Glomerular endothelial cell (primary cell): ENCODE measurements around the gene ITPR1. TPM values are rescaled to one million over a fixed set of nuclear protein-coding genes. Genes with fewer than 3 reads are reported as not detected.

Source experiments
- DNase-seq: peaks from one replicate; pipeline ENCODE4 v3.0.0-alpha.2; 2011; ENCODE audit warnings: low read depth, low spot score; ENCODE audit errors: extremely low read depth
- total RNA-seq: library from RNA; depleted of rRNA; stranded (reverse); fragments of >200 nt; gene quantifications from 2 replicates; pipeline ENCODE4 v1.2.3, GENCODE V29; 2015

The ITPR1 gene
- total RNA-seq, 1 donor from 2014 or later, result 12.5 TPM

- no peak for DNase-seq
Measured at GRCh38 chr3:4478261-4478660, 14.9 kb upstream of the ITPR1 start.

- DNase-seq, result no peak
Measured at GRCh38 chr3:4491855-4492207, 1.3 kb upstream of the ITPR1 start.

GRCh38 chr3:4492208-4493013 lies 737 bp upstream of the ITPR1 start:
- DNase-seq, result no peak

DNA sequence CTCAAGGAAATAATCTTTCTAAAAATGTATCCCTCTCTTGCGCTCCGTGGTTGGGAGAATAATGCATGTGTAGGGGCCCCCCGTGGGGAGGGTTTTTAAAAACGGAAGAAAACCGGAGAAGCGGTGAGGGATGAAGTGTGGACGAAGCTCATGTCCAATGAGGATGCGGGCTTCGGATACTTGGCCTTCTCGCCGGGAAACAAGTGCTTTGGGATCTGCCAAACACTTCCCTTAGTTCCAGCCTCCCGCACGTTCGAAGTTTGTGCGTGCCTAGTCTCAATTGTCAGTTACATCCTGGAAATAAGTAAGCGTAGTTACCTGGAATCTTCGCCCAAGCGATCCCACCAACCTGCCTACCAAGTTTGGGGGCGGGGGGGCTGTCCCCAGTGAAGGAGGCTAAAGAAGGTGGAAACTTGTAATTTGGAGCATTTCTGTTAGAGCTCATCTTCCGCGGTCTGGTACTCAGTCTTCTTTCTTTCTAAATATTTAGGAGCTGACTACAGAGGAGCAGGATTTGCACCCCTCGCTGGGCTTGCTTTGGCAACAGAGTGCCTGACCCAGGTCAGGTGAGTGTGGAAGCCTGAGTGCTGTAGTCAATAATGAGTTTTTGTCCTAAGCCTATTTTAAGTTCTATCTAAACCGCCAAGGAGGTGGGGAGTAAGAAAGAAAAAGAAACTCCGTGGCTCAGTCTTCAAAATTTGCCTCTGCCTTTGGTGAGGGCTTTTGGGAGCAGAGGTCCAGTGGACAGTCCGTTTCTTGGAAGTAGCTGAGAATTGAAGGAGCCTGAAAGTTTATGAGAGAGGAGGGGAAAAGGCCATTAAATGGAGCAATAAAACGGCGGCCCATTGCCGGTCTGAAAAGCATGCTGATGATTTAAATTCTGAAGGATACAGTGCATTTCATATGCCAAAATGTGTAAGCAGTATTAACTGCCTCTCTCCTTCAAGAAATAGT lies 1.1 kb downstream of the ITPR1 start:
- DNase-seq, result no peak

GRCh38 chr3:4494895-4495264 lies 1.7 kb downstream of the ITPR1 start:
- no peak for DNase-seq

DNA sequence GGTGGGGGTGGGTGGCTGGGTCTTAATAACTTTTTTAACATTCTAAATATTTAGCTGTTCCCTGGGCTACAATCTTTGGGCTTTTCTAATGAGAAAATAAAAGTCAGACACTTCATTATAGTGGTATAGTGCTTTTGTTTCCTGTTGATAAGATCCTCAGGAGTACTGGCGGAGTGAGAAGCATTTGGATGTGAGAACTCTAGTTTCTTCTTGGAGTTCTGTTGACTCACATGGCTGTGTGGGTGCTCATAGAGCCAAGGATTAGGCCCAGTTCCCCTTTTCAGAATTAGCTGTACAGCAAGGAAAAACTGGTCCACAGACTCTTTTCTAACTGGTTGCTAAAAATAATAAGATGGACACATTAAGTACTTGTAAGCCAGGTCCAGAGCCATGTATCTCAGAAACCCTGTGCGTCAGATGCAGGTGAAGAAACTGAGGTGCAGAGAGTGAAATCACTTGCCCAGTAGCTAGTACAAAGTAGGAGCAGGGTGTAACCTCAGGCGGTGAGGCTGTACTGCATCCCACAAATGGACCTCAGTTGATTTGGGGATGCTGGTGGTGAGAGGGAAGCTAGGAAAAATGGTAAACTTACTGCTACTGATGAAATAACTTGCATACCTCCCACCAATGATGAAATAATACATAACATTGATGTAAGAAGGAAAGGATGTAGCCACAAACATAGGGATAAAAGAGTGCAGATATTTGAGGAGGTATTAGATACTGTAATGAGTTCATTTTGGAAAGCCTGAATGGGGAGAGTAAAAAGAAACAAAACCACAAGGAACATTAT lies 2.3 kb downstream of the ITPR1 start:
- no peak for DNase-seq

- DNase-seq, result no peak
Measured at GRCh38 chr3:4496087-4496452, 2.9 kb downstream of the ITPR1 start.

- no peak for DNase-seq
Measured at GRCh38 chr3:4497005-4497692, 4.0 kb downstream of the ITPR1 start.

DNA sequence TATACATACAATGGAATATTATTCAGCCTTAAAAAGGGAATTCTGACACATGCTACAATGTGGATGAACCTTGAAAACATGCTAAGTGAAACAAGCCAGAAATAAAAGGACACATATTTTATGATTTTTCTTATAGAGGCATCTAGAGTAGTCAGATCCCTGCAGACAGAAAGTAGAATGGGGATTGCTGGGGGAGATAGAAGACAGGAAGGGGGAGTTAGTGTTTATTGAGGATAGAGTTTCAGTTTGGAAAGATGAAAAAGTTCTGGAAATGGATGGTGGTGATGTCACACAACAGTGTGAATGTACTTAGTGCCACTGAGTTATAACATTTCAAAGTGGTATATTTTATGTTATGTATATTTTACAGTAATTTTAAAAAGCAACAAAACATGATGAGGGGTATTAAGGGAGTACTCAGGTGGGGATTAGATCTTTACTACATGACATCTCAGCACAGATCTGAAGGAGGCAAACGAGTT lies 4.7 kb downstream of the ITPR1 start:
- no peak for DNase-seq

GRCh38 chr3:4498446-4498845 lies 5.3 kb downstream of the ITPR1 start:
- DNase-seq, result no peak

DNA sequence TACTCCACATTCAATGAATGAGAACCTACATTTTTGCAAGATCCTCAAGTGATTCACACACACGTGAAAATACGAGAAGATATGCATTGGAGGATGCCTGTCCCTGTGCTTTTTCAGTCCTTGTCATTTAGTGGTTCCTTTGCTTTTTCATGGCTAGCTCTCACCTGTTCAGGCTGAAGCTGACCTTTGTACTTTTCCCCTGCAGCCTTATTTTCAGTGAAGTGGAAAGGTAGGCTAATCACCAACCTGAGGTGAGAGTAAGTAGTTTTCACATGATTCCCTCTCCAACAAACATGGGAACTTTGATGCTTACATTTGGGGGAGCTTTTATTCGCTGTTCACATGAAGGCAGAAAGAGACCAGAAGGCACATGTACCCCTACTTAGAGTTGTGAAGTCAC lies 8.3 kb downstream of the ITPR1 start:
- no peak for DNase-seq

GRCh38 chr3:4501927-4502326 lies 8.8 kb downstream of the ITPR1 start:
- DNase-seq, result no peak

- DNase-seq, result no peak
Measured at GRCh38 chr3:4503050-4503449, 9.9 kb downstream of the ITPR1 start.

DNA sequence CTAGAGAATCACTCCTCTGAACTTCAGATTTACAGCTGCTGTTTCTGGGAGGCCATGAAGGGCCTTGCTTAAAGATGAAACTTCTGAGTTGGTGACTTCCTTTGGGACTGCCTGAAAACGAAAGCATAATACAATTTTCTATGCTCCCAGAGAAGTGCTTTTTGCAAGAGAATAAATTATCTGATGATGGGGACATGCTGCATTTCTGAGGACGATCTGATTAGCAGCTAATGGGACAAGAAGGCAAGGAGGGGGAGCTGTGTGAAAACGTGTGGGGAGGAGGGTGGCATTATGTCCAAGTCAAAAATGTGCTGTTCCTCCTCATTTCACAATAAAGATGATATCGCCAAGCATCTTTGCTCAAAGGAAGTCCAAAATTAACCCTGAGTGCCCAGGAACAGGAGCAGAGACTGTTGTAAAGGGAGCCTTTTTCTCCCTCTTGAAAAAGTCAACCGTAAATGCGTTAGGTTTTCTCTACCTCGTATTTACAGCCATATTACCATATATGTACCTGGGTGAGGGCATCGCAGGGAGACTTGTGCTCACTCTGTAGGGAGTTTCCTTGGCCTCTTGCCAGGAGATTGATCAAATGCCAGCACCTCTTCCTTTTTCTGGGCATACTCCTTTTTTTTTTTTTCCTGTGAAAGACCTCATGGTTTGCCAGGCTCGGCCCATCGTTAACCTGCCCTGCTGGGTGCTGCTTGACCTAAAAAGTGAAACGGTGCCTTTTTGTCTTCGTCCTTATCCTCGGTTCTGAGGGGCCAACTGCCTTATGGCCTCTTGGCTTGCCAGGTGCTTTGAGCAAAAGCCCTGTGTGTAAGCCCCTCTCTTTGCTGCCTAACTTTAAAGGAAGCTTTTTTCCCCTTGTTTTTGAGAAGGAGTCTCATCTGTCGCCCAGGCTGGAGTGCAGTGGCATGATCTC lies 11.5 kb downstream of the ITPR1 start:
- DNase-seq, result no peak

DNA sequence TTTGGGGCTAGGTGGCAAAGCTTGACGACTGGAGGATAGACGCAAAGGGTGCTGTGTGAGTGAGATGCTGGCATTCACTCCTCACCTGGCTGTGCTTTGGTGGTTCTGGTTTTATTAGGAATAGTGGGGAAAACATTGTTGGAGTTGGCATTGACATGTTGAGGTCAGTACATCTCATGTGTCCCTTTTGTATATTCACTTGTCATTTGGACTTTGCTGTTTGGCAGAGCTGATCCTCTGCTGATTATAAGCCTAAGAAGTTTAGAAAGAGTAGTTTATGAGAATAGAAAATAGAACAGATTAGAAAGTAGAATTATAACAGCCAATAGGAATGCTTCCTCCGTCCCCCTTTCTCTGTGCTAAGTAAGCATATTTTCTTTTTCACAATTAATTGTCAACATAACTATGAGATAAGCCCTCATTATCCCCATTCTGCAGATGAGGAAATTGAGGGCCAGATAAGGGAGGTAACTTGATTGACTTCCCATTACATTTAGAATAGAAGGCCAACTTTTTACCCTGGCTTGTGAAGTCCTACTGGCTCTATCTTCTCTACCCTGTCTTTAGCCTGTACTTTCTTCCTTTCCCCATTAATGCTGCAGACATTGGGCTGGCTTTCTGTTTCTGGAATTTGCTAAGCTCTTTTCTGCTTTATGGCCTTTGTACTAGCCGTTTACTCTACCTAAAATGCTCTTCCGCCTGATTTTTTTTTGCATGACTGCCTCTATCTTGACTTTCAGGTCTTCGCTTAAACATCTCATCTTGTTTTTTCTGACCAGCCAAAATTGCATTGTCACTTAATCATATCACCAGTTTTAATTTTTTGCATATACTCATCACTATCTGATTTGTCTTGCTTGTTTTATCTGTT lies 12.8 kb downstream of the ITPR1 start:
- DNase-seq, result no peak

- DNase-seq, result no peak
Measured at GRCh38 chr3:4506559-4507023, 13.4 kb downstream of the ITPR1 start.

DNA sequence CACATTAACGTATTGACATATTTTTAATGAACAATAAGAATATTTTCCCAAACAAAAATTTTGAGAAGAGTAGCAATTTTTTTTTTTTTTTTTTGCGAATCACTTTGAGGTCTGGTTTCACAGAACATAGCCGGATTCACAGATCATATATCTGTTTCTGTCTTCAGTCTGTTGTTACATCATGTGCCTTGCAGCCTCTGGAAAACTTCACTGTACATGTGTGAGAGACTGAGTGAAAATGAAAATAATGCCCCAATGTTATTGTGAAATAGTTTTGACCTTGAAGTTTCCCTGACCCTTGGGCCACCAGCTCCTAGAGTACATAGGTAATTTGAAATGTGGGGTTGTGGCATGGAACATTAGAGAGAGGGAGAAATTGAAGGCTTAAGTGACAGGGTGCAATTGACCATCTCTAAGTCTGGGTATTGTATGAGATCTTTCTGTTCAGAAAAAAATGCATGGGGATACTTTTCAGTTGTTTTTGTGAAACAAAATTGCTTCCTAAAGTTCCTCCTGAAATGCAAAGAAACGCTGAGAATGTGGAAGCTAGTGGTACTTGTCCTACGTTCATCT lies 14.0 kb downstream of the ITPR1 start:
- DNase-seq, result no peak
